DMS79 treated with DMSO at 0.1 percent for 48 hours (cell line): Measurements from ENCODE around the gene SIRPB2.
"Not testable (repeated sequence)": the region's sequence is repeated elsewhere in the genome, so short reads cannot be mapped to it uniquely, and the experiment has no call there.

Experiments used
- DNase-seq: peaks from one replicate; lab custom pipeline; 2025; lab: John Stamatoyannopoulos, UW

Gene SIRPB2

GRCh38 chr20:1499528-1500420 lies 8.6 kb upstream of the SIRPB2 start:
- no peak for DNase-seq

DNA sequence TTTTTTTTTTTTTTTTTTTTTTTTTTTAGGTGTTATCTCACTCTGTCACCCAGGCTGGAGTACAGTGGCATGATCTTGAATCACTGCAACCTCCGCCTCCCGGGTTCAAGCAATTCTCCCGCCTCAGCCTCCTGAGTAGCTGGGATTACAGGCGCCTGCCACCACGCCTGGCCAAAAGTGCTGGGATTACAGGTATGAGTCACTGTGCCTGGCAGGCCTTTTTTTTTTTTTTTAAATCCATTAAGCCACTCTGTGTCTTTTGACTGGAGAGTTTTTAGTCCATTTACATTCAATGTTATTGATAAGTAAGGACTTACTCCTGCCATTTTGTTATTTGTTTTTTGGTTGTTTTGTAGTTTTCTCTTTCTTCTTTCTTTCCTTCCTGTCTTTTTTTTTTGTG lies 6.2 kb upstream of the SIRPB2 start:
- not testable (repeated sequence) for DNase-seq

GRCh38 chr20:1496930-1497329 lies 5.7 kb upstream of the SIRPB2 start:
- DNase-seq: no peak

- DNase-seq: no peak
These were observed 3.2 kb upstream of the SIRPB2 start for GRCh38 chr20:1494436-1494835.

DNA sequence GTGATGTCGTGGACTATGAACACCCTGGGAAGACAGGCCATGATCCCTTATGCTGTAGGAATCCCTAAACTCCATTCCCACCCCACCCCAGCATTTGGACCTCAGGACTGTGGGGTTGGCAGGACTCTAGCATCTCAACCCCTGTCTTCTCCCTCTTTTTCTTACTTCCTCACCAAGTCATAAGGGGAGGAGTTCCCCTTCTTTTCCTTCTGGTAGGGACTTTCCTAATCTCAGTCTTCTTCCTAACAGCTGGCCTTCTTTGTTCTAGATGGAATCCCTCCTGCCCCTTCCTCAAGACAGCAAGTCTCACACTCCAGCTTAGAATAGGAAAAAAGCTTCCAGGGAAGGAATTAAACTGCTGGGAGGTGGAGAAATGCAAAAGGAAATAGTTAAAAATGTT lies 2.3 kb upstream of the SIRPB2 start:
- no peak for DNase-seq

GRCh38 chr20:1491860-1492642 lies 831 bp upstream of the SIRPB2 start:
- DNase-seq: no peak

- DNase-seq: no peak
These were observed 501 bp downstream of the SIRPB2 start for GRCh38 chr20:1490643-1491195.

GRCh38 chr20:1489764-1490436 lies 1.3 kb downstream of the SIRPB2 start:
- no peak for DNase-seq

- no peak for DNase-seq
These were observed 1.9 kb downstream of the SIRPB2 start for GRCh38 chr20:1489325-1489724.

GRCh38 chr20:1486566-1486965 lies 4.7 kb downstream of the SIRPB2 start:
- DNase-seq: no peak

DNA sequence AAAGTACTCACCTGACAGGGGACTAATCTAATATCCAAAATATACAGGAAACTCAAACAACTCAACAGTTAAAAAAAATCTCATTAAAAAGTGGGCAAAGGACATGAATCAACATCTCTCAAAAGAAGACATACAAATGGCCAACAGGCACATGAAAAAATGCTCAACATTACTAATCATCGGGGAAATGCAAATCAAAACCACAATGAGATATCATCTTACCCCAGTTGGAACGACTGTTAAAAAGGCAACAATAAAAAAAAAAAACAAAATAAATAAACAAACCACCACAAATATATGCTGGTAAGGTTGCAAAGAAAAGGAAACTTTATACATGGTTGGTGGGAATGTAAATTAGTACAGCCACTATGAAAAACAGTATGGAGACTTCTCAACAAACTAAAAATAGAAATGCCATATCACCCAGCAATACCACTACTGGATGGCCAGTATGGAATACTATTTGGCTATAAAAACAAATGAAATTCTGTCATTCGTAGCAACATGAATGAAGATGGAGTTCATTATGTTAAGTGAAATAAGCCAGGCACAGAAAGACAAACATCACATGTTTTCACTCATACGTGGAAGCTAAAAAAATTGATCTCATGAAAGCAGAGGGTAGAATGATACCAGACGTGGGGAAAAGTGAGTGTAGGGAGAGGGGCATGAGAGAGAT lies 6.6 kb downstream of the SIRPB2 start:
- no peak for DNase-seq

- DNase-seq: no peak
These were observed 11.2 kb downstream of the SIRPB2 start for GRCh38 chr20:1479831-1480595.

DNA sequence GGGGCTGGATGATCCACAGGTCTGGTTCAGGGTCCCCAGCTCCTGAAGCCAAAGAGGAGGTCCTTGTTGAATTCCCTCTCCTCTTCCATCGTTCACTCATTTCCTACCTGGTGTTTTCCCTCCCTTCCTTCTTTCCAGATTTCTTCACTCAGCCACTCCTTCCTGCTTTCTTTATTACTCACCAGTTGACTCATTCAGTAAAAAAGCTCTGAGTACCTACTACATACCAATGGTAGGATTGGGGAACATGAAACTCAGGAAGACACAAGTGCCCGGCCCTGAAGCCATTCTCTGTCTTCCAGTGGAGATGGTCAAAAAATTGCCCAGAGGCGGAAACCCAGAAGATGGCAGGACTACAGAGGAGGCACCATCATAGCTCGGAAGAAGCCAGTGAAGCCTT lies 12.7 kb downstream of the SIRPB2 start:
- no peak for DNase-seq

DNA sequence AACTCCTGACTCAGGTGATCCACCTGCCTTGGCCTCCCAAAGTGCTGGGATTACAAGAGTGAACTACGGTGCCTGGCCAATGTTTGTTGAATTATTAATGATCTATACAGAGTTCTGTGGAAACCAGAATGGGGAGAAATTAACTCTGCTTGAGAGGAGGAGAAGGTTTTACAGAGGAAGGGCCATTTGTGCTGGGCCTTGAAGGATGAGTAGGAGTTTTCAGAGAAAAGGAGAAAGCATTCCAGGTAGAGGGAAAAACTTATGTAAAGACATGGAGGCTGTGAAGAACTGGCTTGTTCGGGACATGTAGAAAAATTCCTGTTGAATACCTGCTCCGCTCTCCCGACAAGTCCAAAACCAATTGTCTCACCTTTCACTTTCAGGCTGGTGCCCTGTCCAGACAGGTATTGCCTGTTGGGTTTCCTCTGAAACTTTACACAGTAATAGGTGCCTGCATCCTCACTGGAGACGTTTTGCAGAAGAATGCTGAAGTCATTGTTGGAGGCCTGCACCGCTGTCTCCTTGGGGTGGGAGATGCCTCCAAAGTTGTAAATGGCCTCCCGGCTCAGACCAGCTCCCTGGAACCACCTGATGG lies 13.2 kb downstream of the SIRPB2 start:
- DNase-seq: no peak

GRCh38 chr20:1474817-1475603 lies 16.2 kb downstream of the SIRPB2 start:
- DNase-seq: no peak

DNA sequence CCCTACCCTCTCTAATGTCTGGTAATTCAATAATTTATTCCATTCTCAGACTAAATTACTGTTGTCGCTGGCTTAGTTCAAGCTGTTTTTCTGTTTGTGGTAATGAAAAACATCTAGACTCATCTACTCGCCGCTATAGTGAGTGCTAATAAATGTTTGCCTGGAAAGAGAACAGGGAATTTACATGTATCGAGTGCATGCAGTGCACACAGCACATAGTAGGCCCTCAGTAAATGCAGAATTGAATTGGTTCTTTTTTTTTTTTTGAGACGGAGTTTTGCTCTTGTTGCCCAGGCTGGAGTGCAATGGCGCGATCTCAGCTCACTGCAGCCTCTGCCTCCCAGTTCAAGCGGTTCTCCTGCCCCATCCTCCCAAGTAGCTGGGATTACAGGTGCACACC lies 16.9 kb downstream of the SIRPB2 start:
- DNase-seq: no peak

- DNase-seq: no peak
These were observed 17.7 kb downstream of the SIRPB2 start for GRCh38 chr20:1473246-1474220.

DNA sequence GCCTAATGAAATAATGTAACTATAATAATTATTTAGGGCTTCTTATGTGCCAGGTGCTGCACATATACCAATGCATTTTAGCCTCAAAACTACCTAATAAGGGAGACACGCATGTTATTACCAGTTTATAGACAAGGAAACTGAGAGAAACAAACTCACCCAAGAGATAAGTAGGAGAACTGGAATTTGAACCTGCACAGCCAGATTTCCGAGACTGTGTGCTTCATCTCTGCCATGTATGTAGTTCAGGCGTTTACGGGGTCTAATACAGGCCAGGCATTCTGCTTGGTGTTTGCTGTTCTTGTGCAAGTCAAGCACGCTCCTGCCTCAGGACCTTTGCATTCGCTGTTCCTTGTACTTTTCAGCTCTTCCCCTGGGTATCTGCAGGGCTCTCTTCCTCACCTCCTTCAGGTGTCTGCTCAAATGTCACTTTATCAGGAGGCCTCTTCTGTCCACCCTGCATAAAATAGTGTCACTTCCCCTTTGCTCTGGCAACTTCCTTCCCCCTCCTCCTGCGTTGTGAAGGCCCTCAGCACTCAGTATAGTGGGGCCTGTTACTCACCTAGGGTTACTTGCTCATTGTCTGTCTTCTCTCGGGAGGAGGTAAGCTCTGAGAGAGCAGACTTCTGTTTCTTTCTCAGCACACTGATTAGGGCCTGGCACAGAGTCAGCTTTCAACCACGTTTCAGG lies 18.5 kb downstream of the SIRPB2 start:
- DNase-seq: no peak
